ENCODE results near the gene NUP85.
"Not testable (repeated sequence)": the region's sequence is repeated elsewhere in the genome, so short reads cannot be mapped to it uniquely, and the experiment has no call there.

The NUP85 gene

GRCh38 chr17:75205037-75205792, at the start of gene NUP85:
TSS of gene NUP85 (plus strand) at chr17:75205679. CDS start at chr17:75205762, 83 bp downstream.
- DNase-seq (ENCODE audit: low read depth, low spot score) = peak; percentile 88

- not testable (repeated sequence) for DNase-seq (ENCODE audit: low read depth, low spot score)
Measured at GRCh38 chr17:75158480-75158879, 47.0 kb upstream of the NUP85 start.

GRCh38 chr17:75159196-75160031, 46.1 kb upstream of the NUP85 start:
- no peak for DNase-seq (ENCODE audit: low read depth, low spot score)

GRCh38 chr17:75160211-75160610, 45.3 kb upstream of the NUP85 start:
- no peak for DNase-seq (ENCODE audit: low read depth, low spot score)

- DNase-seq (ENCODE audit: low read depth, low spot score) = no peak
Measured at GRCh38 chr17:75163074-75163473, 42.4 kb upstream of the NUP85 start.

GRCh38 chr17:75164606-75165005, 40.9 kb upstream of the NUP85 start:
- DNase-seq (ENCODE audit: low read depth, low spot score) = not testable (repeated sequence)

- DNase-seq (ENCODE audit: low read depth, low spot score) = no peak
Measured at GRCh38 chr17:75168998-75169397, 36.5 kb upstream of the NUP85 start.

- DNase-seq (ENCODE audit: low read depth, low spot score) = no peak
Measured at GRCh38 chr17:75173526-75173925, 32.0 kb upstream of the NUP85 start.

- no peak for DNase-seq (ENCODE audit: low read depth, low spot score)
Measured at GRCh38 chr17:75174996-75175395, 30.5 kb upstream of the NUP85 start.

- no peak for DNase-seq (ENCODE audit: low read depth, low spot score)
Measured at GRCh38 chr17:75176625-75177024, 28.9 kb upstream of the NUP85 start.

- no peak for DNase-seq (ENCODE audit: low read depth, low spot score)
Measured at GRCh38 chr17:75178453-75178852, 27.0 kb upstream of the NUP85 start.

- no peak for DNase-seq (ENCODE audit: low read depth, low spot score)
Measured at GRCh38 chr17:75181110-75181509, 24.4 kb upstream of the NUP85 start.

- DNase-seq (ENCODE audit: low read depth, low spot score) = no peak
Measured at GRCh38 chr17:75181608-75182318, 23.7 kb upstream of the NUP85 start.

- DNase-seq (ENCODE audit: low read depth, low spot score) = no peak
Measured at GRCh38 chr17:75182319-75182568, 23.2 kb upstream of the NUP85 start.

GRCh38 chr17:75182569-75183436, 22.7 kb upstream of the NUP85 start, which contains the start of gene SUMO2:
TSS of gene SUMO2 (minus strand) at chr17:75182959. CDS start at chr17:75182834, 125 bp downstream.
- DNase-seq (ENCODE audit: low read depth, low spot score) = peak; percentile 92

- DNase-seq (ENCODE audit: low read depth, low spot score) = no peak
Measured at GRCh38 chr17:75183999-75184884, 21.2 kb upstream of the NUP85 start.

GRCh38 chr17:75188614-75189013, 16.9 kb upstream of the NUP85 start:
- no peak for DNase-seq (ENCODE audit: low read depth, low spot score)

- no peak for DNase-seq (ENCODE audit: low read depth, low spot score)
Measured at GRCh38 chr17:75191584-75191983, 13.9 kb upstream of the NUP85 start.

GRCh38 chr17:75194879-75195278, 10.6 kb upstream of the NUP85 start:
- DNase-seq (ENCODE audit: low read depth, low spot score) = no peak

- no peak for DNase-seq (ENCODE audit: low read depth, low spot score)
Measured at GRCh38 chr17:75199886-75200618, 5.4 kb upstream of the NUP85 start.
